GM12873 (cell line): Measurements from ENCODE around the gene SAMD4B.
A peak's percentile ranks its signal among the peaks of the same experiment; 100 is the strongest.

Source experiments
- CTCF ChIP-seq: IDR thresholded peaks from 2 replicates; pipeline ENCODE4 v1.5.1; 2012; ENCODE audit warnings: low read depth, mild to moderate bottlenecking, moderate library complexity, low read length, control low read depth; ENCODE audit not compliant: insufficient read depth; ENCODE audit errors: missing control alignments

SAMD4B gene

GRCh38 chr19:39324242-39324842 lies 17.9 kb upstream of the SAMD4B start:
- no peak for TF ChIP-seq CTCF

GRCh38 chr19:39325778-39326665 lies 16.2 kb upstream of the SAMD4B start:
- no peak for TF ChIP-seq CTCF

GRCh38 chr19:39327363-39328045 lies 14.7 kb upstream of the SAMD4B start:
- no peak for TF ChIP-seq CTCF

- TF ChIP-seq CTCF = peak; percentile 90
Measured at GRCh38 chr19:39328046-39328705, 14.0 kb upstream of the SAMD4B start.

GRCh38 chr19:39329948-39330347 lies 12.3 kb upstream of the SAMD4B start:
- TF ChIP-seq CTCF = no peak

- TF ChIP-seq CTCF = no peak
Measured at GRCh38 chr19:39332293-39332692, 9.9 kb upstream of the SAMD4B start.

GRCh38 chr19:39333507-39333906 lies 8.7 kb upstream of the SAMD4B start:
- no peak for TF ChIP-seq CTCF
